ENCODE measurements around the gene MICALL2.
A peak's percentile ranks its signal among the peaks of the same experiment; 100 is the strongest.

MICALL2 gene

GRCh38 chr7:1468643-1469298, 9.5 kb upstream of the MICALL2 start:
- FAIRE-seq (peak; percentile 37), DNase-seq (ENCODE audit: low spot score) (no peak)

- DNase-seq (ENCODE audit: low spot score) (no peak), FAIRE-seq (peak; percentile 90)
Measured at GRCh38 chr7:1468203-1468602, 8.9 kb upstream of the MICALL2 start.

GRCh38 chr7:1466524-1467271, 7.4 kb upstream of the MICALL2 start:
- DNase-seq (ENCODE audit: low spot score) (peak; percentile 83), FAIRE-seq (peak; percentile 88)

GRCh38 chr7:1464694-1465093, 5.4 kb upstream of the MICALL2 start:
- FAIRE-seq, result no peak
- DNase-seq (ENCODE audit: low spot score), result no peak

- FAIRE-seq, result peak; percentile 89
- no peak for DNase-seq (ENCODE audit: low spot score)
Measured at GRCh38 chr7:1463676-1464223, 4.5 kb upstream of the MICALL2 start.

- DNase-seq (ENCODE audit: low spot score) (no peak), FAIRE-seq (peak; percentile 85)
Measured at GRCh38 chr7:1461646-1462375, 2.5 kb upstream of the MICALL2 start.

GRCh38 chr7:1460821-1461645, 1.8 kb upstream of the MICALL2 start:
- DNase-seq (ENCODE audit: low spot score) (no peak), FAIRE-seq (peak; percentile 84)

GRCh38 chr7:1459920-1460820, 900 bp upstream of the MICALL2 start:
- no peak for FAIRE-seq
- no peak for DNase-seq (ENCODE audit: low spot score)

GRCh38 chr7:1459512-1459892, 232 bp upstream of the MICALL2 start:
- DNase-seq (ENCODE audit: low spot score) (peak; percentile 100), FAIRE-seq (no peak)

GRCh38 chr7:1457949-1458682, 1.2 kb downstream of the MICALL2 start:
- FAIRE-seq, result peak; percentile 67
- peak; percentile 57 for DNase-seq (ENCODE audit: low spot score)

GRCh38 chr7:1457059-1457948, 2.0 kb downstream of the MICALL2 start:
- FAIRE-seq (peak; percentile 87), DNase-seq (ENCODE audit: low spot score) (no peak)

GRCh38 chr7:1455955-1456354, 3.3 kb downstream of the MICALL2 start:
- no peak for DNase-seq (ENCODE audit: low spot score)
- peak; percentile 35 for FAIRE-seq

GRCh38 chr7:1455241-1455939, 3.9 kb downstream of the MICALL2 start:
- DNase-seq (ENCODE audit: low spot score), result no peak
- FAIRE-seq, result peak; percentile 94

- DNase-seq (ENCODE audit: low spot score) (no peak), FAIRE-seq (no peak)
Measured at GRCh38 chr7:1454542-1454941, 4.7 kb downstream of the MICALL2 start.

- peak; percentile 53 for FAIRE-seq
Measured at GRCh38 chr7:1452205-1452604, 7.1 kb downstream of the MICALL2 start.

GRCh38 chr7:1450987-1451386, 8.3 kb downstream of the MICALL2 start:
- FAIRE-seq (peak; percentile 61), DNase-seq (ENCODE audit: low spot score) (no peak)

More at GRCh38 chr7:1452205-1452604, 7.1 kb downstream of the MICALL2 start:
- no peak for DNase-seq (ENCODE audit: low spot score)

- FAIRE-seq (peak; percentile 44), DNase-seq (ENCODE audit: low spot score) (no peak)
Measured at GRCh38 chr7:1450431-1450830, 8.8 kb downstream of the MICALL2 start.

- FAIRE-seq, result no peak
- DNase-seq (ENCODE audit: low spot score), result no peak
Measured at GRCh38 chr7:1449951-1450350, 9.3 kb downstream of the MICALL2 start.

Measured in urothelium cell line (cell line).